DOHH2 (cell line): ENCODE measurements around the gene TTC21A.

Source experiments
- CTCF ChIP-seq: fragments of 200-600 bp; sonication (generic); IDR thresholded peaks from one replicate; pipeline ENCODE4 v1.5.1; 2014; ENCODE audit warnings: antibody characterized with exemption, mild to moderate bottlenecking, low read depth, low read length; ENCODE audit not compliant: poor library complexity, severe bottlenecking
- EZH2phosphoT487 ChIP-seq: fragments of 200-600 bp; sonication (generic); IDR thresholded peaks from 2 replicates; pipeline ENCODE4 v1.6.1; 2017; ENCODE audit warnings: borderline replicate concordance, mild to moderate bottlenecking, antibody characterized with exemption, low read length, moderate library complexity, mixed read lengths

- TF ChIP-seq CTCF (no peak), EZH2phosphoT487 (no peak)
Measured at GRCh38 chr3:39133822-39134221, 26.3 kb downstream of the TTC21A start.
